OCI-LY1 (cell line): ENCODE results near the gene ZNF132.

Experiments used
- H2AFZ ChIP-seq: fragments of 200-600 bp; sonication (generic), shearing (Covaris generic); 2 replicates; pipeline ENCODE4 v1.6.0; 2014; ENCODE audit warnings: antibody characterized with exemption, mild to moderate bottlenecking, low read length
- H3F3A ChIP-seq: fragments of 200-600 bp; sonication (generic), shearing (Covaris generic); 2 replicates; pipeline ENCODE4 v1.6.0; 2014; ENCODE audit warnings: mild to moderate bottlenecking, antibody characterized with exemption, low read length, moderate library complexity; ENCODE audit not compliant: insufficient read depth
- H3K27ac ChIP-seq: fragments of 200-600 bp; sonication (generic); 2 replicates; pipeline ENCODE4 v1.5.1; 2014; ENCODE audit warnings: low read length, mixed run types, mild to moderate bottlenecking, low read depth; ENCODE audit not compliant: poor library complexity, severe bottlenecking
- H3K27me3 ChIP-seq: fragments of 200-600 bp; sonication (generic); 2 replicates; pipeline ENCODE4 v1.6.0; 2014; ENCODE audit warnings: antibody characterized with exemption, mild to moderate bottlenecking, low read length, moderate library complexity; ENCODE audit not compliant: insufficient read depth
- H3K36me3 ChIP-seq: fragments of 200-600 bp; sonication (generic); 2 replicates; pipeline ENCODE4 v1.6.1; 2014; ENCODE audit warnings: mild to moderate bottlenecking, antibody characterized with exemption, low read length, moderate library complexity, mixed read lengths; ENCODE audit not compliant: insufficient read depth
- H3K4me1 ChIP-seq: fragments of 200-600 bp; sonication (generic); 2 replicates; pipeline ENCODE4 v1.5.1; 2014; ENCODE audit warnings: mild to moderate bottlenecking, low read length, moderate library complexity; ENCODE audit not compliant: insufficient read depth, severe bottlenecking
- H3K4me2 ChIP-seq: fragments of 200-600 bp; sonication (generic), shearing (Covaris generic); 2 replicates; pipeline ENCODE4 v1.6.1; 2014; ENCODE audit warnings: low read length
- H3K4me3 ChIP-seq: fragments of 200-600 bp; sonication (generic); 2 replicates; pipeline ENCODE4 v1.5.1; 2014; ENCODE audit warnings: low read length, low read depth, mild to moderate bottlenecking, mixed read lengths; ENCODE audit not compliant: poor library complexity, severe bottlenecking
- H3K79me2 ChIP-seq: fragments of 200-600 bp; shearing (Covaris generic); 2 replicates; pipeline ENCODE4 v1.6.1; 2016; ENCODE audit warnings: mixed run types, low read length, mixed read lengths; ENCODE audit not compliant: insufficient read depth
- H3K9ac ChIP-seq: fragments of 200-600 bp; sonication (generic), shearing (Covaris generic); 2 replicates; pipeline ENCODE4 v1.6.1; 2014; ENCODE audit warnings: mild to moderate bottlenecking, low read length, mixed read lengths
- H3K9me2 ChIP-seq: fragments of 200-600 bp; sonication (generic), shearing (Covaris generic); 2 replicates; pipeline ENCODE4 v1.6.1; 2014; ENCODE audit warnings: low read depth, mild to moderate bottlenecking, low read length, mixed read lengths
- H3K9me3 ChIP-seq: fragments of 200-600 bp; shearing (Covaris generic); 2 replicates; pipeline ENCODE4 v1.6.1; 2014; ENCODE audit warnings: low read length, mixed read lengths
- H4K20me1 ChIP-seq: fragments of 200-600 bp; sonication (generic), shearing (Covaris generic); 2 replicates; pipeline ENCODE4 v1.6.0; 2016; ENCODE audit warnings: mild to moderate bottlenecking, low read length; ENCODE audit not compliant: insufficient read depth
- CTCF ChIP-seq: fragments of 200-600 bp; sonication (generic), shearing (Covaris generic); IDR thresholded peaks from 2 replicates; pipeline ENCODE4 v1.5.1; 2017; ENCODE audit warnings: mild to moderate bottlenecking, antibody characterized with exemption, low read length, moderate library complexity, mixed read lengths
- EZH2 ChIP-seq: fragments of 200-600 bp; sonication (generic), shearing (Covaris generic); IDR thresholded peaks from 2 replicates; pipeline ENCODE4 v1.8.0; 2017; ENCODE audit warnings: borderline replicate concordance, mixed run types, mild to moderate bottlenecking, antibody characterized with exemption, low read length, moderate library complexity, mixed read lengths

The ZNF132 gene

GRCh38 chr19:58428617-58429016 is 11.3 kb downstream of the ZNF132 start:
- Histone ChIP-seq H3K27ac (no peak overlapping the region), H2AFZ (no peak overlapping the region), H3K9me2 (no peaks in the 10 kb centered on the region), H3K4me3 (no peak overlapping the region), H3K27me3 (no peaks in the 10 kb centered on the region), H3K9ac (no peak overlapping the region), H3K4me1 (no peaks in the 10 kb centered on the region), H3K79me2 (no peaks in the 10 kb centered on the region), H3F3A (no peaks in the 10 kb centered on the region), H3K36me3 (no peaks in the 10 kb centered on the region; the same call in 1 of the 2 replicates), H3K9me3 (peaks cover 19% of the 10 kb centered on the region), H3K4me2 (no peak overlapping the region), H4K20me1 (no peaks in the 10 kb centered on the region)
- TF ChIP-seq CTCF (no peak), EZH2 (no peak)

- Histone ChIP-seq H3K9me2 (no peaks in the 10 kb centered on the region), H3K27me3 (no peaks in the 10 kb centered on the region), H2AFZ (no peak overlapping the region), H3F3A (no peaks in the 10 kb centered on the region), H4K20me1 (no peaks in the 10 kb centered on the region), H3K9me3 (peaks cover 8% of the 10 kb centered on the region), H3K36me3 (peaks cover 46% of the 10 kb centered on the region), H3K9ac (no peak overlapping the region), H3K79me2 (no peaks in the 10 kb centered on the region), H3K4me2 (no peak overlapping the region), H3K4me3 (no peak overlapping the region), H3K4me1 (no peaks in the 10 kb centered on the region), H3K27ac (no peak overlapping the region)
- TF ChIP-seq EZH2, result no peak
- no peak for TF ChIP-seq CTCF
Measured at GRCh38 chr19:58417071-58417470, 22.9 kb downstream of the ZNF132 start.

- Histone ChIP-seq H3K9me3 (peaks cover 8% of the 10 kb centered on the region), H3K4me3 (no peak overlapping the region), H3F3A (no peaks in the 10 kb centered on the region), H3K9ac (no peak overlapping the region), H2AFZ (no peak overlapping the region), H3K4me1 (no peaks in the 10 kb centered on the region), H3K36me3 (peaks cover 46% of the 10 kb centered on the region), H3K4me2 (no peak overlapping the region), H4K20me1 (no peaks in the 10 kb centered on the region), H3K27me3 (no peaks in the 10 kb centered on the region), H3K9me2 (no peaks in the 10 kb centered on the region), H3K79me2 (no peaks in the 10 kb centered on the region), H3K27ac (no peak overlapping the region)
- TF ChIP-seq CTCF (no peak), EZH2 (no peak)
Measured at GRCh38 chr19:58416604-58417003, 23.3 kb downstream of the ZNF132 start.
